ENCODE results near the gene FOXD3. TPM values are rescaled to one million over a fixed set of nuclear protein-coding genes. Genes with fewer than 3 reads are reported as not detected.

The FOXD3 gene
- total RNA-seq (2022; extraction: Qiagen RNA extraction) = 0.32 to 1.0 TPM (median 0.73 TPM) in 5 replicates

GRCh38 chr1:63322114-63322943 is at the start of gene FOXD3:
FOXD3 (plus strand) TSS chr1:63322567; CDS start chr1:63323059, 492 bp downstream.

GRCh38 chr1:63367215-63368103 is 45.1 kb downstream of the FOXD3 start, which contains the start of gene ALG6:
ALG6 (plus strand) TSS chr1:63367627; CDS start chr1:63370978, 3,351 bp downstream.

Other genes with a start within 250 kb of the FOXD3 start
- 4.6 to 6.8 TPM (median 4.9 TPM) in 5 replicates for gene ALG6, start 45.1 kb downstream of the FOXD3 start, total RNA-seq (2022; extraction: Qiagen RNA extraction)
- 22.2 to 27.5 TPM (median 23.5 TPM) in 5 replicates for gene ITGB3BP, start 200.7 kb downstream of the FOXD3 start, total RNA-seq (2022; extraction: Qiagen RNA extraction)
- gene EFCAB7, start 201.0 kb downstream of the FOXD3 start, total RNA-seq (2022; extraction: Qiagen RNA extraction) = 2.1 to 2.7 TPM (median 2.3 TPM) in 5 replicates

Measured in A549 treated with Mapracorat at 1 μM for 4 hours (cell line).